B cell (primary cell): ENCODE measurements around the gene C19orf47. TPM values are rescaled to one million over a fixed set of nuclear protein-coding genes. Genes with fewer than 3 reads are reported as not detected.

Source experiments
- ATAC-seq: fragments of 200-7000 bp; cut with Tn5 transposase; one replicate; pipeline ENCODE4 v1.10.0; 2021; ENCODE audit warnings: low read depth, mild to moderate bottlenecking, moderate number of reproducible peaks, moderate library complexity
- CTCF ChIA-PET: fragments of 350-600 bp; sonication (Branson Sonifier 250); formaldehyde crosslinking; loops from one replicate; lab custom pipeline; 2021; ENCODE audit warnings: antibody characterized with exemption, inconsistent platforms; lab: Charles Lee
- POLR2A ChIA-PET: fragments of 350-600 bp; sonication (Branson Sonifier 250); formaldehyde crosslinking; loops from one replicate; lab custom pipeline; 2021; ENCODE audit warnings: antibody characterized with exemption; lab: Charles Lee
- DNase-seq: peaks from one replicate; pipeline ENCODE4 v3.0.0; 2013
- H2AFZ ChIP-seq: 2 replicates; pipeline ENCODE4 v1.6.1; 2012; ENCODE audit warnings: mild to moderate bottlenecking, low read depth, low read length; ENCODE audit not compliant: insufficient read depth, poor library complexity, severe bottlenecking
- H3K27ac ChIP-seq, 2 donors: 1 replicate in 1 of 2; 2 replicates in 1 of 2; pipeline ENCODE4 v1.5.1; 2012 to 2013; ENCODE audit warnings: low read length in 2 of 2, mild to moderate bottlenecking in 2 of 2, moderate library complexity in 1 of 2
- H3K27me3 ChIP-seq, 4 experiments: fragments of 200-600 bp in 1 of 4; sonication (generic) in 1 of 4; replicated peaks in 1 of 4; 1 replicate in 2 of 4; 2 replicates in 2 of 4; pipeline versions ENCODE4 v1.6.1 to v1.7.0; 2013 to 2016; ENCODE audit warnings: low read length in 3 of 4, mild to moderate bottlenecking in 2 of 4, mixed read lengths in 1 of 4, moderate library complexity in 1 of 4; ENCODE audit not compliant: insufficient read depth in 4 of 4, control insufficient read depth in 3 of 4; ENCODE audit errors: control extremely low read depth in 1 of 4
- H3K36me3 ChIP-seq, 2 experiments: replicated peaks in 1 of 2; 1 replicate in 1 of 2; 2 replicates in 1 of 2; pipeline versions ENCODE4 v1.6.1 to v1.7.1; 2013; ENCODE audit warnings: low read length in 1 of 2; ENCODE audit not compliant: insufficient read depth in 2 of 2, control insufficient read depth in 1 of 2; ENCODE audit errors: control extremely low read depth in 1 of 2, extremely low read depth in 1 of 2
- H3K4me1 ChIP-seq, 2 donors: fragments of 200-600 bp in 1 of 2; sonication (generic) in 1 of 2; 1 replicate in 1 of 2; 2 replicates in 1 of 2; pipeline versions ENCODE4 v1.5.1 to v1.6.1; 2013 to 2017; ENCODE audit warnings: low read length in 2 of 2; ENCODE audit not compliant: control insufficient read depth in 2 of 2, insufficient read depth in 2 of 2
- H3K4me2 ChIP-seq: replicated peaks from 2 replicates; pipeline ENCODE3; 2012; ENCODE audit warnings: mild to moderate bottlenecking, low read depth, low read length; ENCODE audit not compliant: poor library complexity, severe bottlenecking
- H3K4me3 ChIP-seq, 5 experiments: fragments of 200-600 bp in 1 of 5; sonication (generic) in 1 of 5; 1 replicate in 3 of 5; 2 replicates in 2 of 5; pipeline versions ENCODE4 v1.5.1 to v1.7.0; 2011 to 2016; ENCODE audit warnings: low read length in 4 of 5, mild to moderate bottlenecking in 4 of 5, low read depth in 2 of 5, control low read depth in 1 of 5, moderate library complexity in 1 of 5; ENCODE audit not compliant: insufficient read depth in 1 of 5; ENCODE audit errors: control extremely low read depth in 1 of 5, extremely low read depth in 1 of 5
- H3K79me2 ChIP-seq: fragments of 200-600 bp; sonication (generic); one replicate; pipeline ENCODE4 v1.6.0; 2016; ENCODE audit warnings: low read length; ENCODE audit not compliant: control insufficient read depth, insufficient read depth
- H3K9ac ChIP-seq: fragments of 200-600 bp; sonication (generic); 2 replicates; pipeline ENCODE4 v1.6.1; 2017; ENCODE audit warnings: mild to moderate bottlenecking, low read length, moderate library complexity
- H3K9me3 ChIP-seq, 3 donors: one replicate each; pipeline versions ENCODE4 v1.6.1 to v1.7.1; 2013; ENCODE audit warnings: low read length in 2 of 3; ENCODE audit not compliant: control insufficient read depth in 2 of 3, insufficient read depth in 1 of 3; ENCODE audit errors: control extremely low read depth in 1 of 3
- H4K20me1 ChIP-seq: 2 replicates; pipeline ENCODE4 v1.6.0; 2012; ENCODE audit warnings: mild to moderate bottlenecking, low read length; ENCODE audit not compliant: insufficient read depth, control insufficient read depth, poor library complexity, severe bottlenecking
- H3K27ac Mint-ChIP-seq: one replicate; pipeline ENCODE4 v1.8.0; 2021; ENCODE audit warnings: mixed read lengths
- H3K27me3 Mint-ChIP-seq: one replicate; pipeline ENCODE4 v1.8.0; 2021; ENCODE audit warnings: mixed read lengths
- H3K4me1 Mint-ChIP-seq: one replicate; pipeline ENCODE4 v1.8.0; 2021; ENCODE audit warnings: mixed read lengths
- H3K4me3 Mint-ChIP-seq: one replicate; pipeline ENCODE4 v1.8.0; 2021; ENCODE audit warnings: mixed read lengths
- H3K9me3 Mint-ChIP-seq: one replicate; pipeline ENCODE4 v1.8.0; 2022; ENCODE audit warnings: mixed read lengths; ENCODE audit not compliant: insufficient read depth
- CTCF ChIP-seq: fragments of 200-600 bp; IDR thresholded peaks from one replicate; pipeline ENCODE4 v1.8.0; 2022; ENCODE audit warnings: antibody characterized with exemption, mild to moderate bottlenecking
- EZH2 ChIP-seq: IDR thresholded peaks from 2 replicates; pipeline ENCODE4 v1.6.1; 2012; ENCODE audit warnings: borderline replicate concordance, low read depth, mild to moderate bottlenecking, moderate library complexity, low read length; ENCODE audit not compliant: insufficient read depth, poor library complexity, severe bottlenecking
- WGBS: methylation state at CpG from one replicate; pipeline ENCODE4 v1.1.5; 2013; ENCODE audit warnings: missing lambda C conversion rate; ENCODE audit not compliant: insufficient coverage; 5-methylcytosine and 5-hydroxymethylcytosine counted together
- intact Hi-C: fragments of 100-400 bp; cut with micrococcal nuclease; formaldehyde crosslinking; loops from one replicate; pipeline ENCODE4 v1.10.0; 2022
- polyA plus RNA-seq: library from polyadenylated mRNA; depleted of rRNA; stranded (reverse); fragments of >200 nt; gene quantifications from 2 replicates; pipeline ENCODE4 v1.2.3, GENCODE V29; 2012
- total RNA-seq, 2 donors: library from RNA; stranded (reverse); fragments of 120-200 nt in 1 of 2; gene quantifications; 1 replicate in 1 of 2; 2 replicates in 1 of 2; pipeline versions ENCODE4 v1.2.3 to v1.2.4, GENCODE V29; 2013 to 2022

The C19orf47 gene
- total and polyA plus RNA-seq, 2 donors (not counting 1 experiment from before 2014, with no cell fraction given) = 12.7 to 16.7 TPM

DNA sequence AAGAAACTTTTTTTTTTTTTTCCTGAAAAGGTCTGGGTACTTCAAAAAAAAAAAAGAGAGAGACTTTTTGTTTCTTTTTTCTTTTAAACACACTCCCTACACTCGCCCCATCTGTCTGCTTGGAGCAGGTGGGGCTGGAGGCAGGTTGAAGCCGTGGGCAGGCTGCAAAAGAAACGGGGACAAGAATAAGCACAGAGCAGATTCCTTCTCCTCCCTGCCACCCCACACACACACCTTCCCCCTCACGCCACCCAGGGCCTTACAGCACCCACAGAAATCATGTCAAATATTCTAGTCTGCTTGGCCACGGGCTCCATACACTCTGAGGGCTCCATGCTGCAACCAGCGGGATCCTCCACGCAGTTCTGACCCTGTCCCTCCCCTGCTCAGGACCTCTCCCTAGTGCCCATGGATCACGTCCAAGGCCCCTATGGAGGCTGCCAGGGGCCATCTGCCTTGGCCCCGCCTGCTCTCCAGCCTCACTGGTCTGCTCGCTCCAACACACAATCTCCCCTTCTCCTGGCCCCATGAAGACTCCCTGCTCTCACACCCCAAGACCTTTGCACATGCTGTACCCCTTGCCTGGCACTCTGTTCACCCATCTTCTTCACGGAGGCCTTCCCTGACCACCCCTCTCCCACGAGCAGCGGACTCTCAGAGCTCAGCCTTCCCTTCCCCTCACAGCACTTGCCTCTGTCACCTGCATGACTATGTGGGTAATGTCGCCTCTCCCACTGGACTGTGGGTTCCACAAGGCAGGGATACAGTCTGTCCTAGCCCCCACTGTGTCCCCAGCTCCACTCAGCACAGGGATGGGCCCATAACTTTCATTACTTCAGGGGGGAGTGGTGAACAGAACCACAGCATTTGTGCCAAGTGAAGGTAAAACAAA lies 74.5 kb downstream of the C19orf47 start:
- Mint-ChIP-seq H3K9me3 (no peaks in the 10 kb centered on the region), H3K4me1 (peaks cover 68% of the 10 kb centered on the region), H3K4me3 (peak overlapping the region; percentile 62), H3K27ac (peak overlapping the region; percentile 8), H3K27me3 (no peaks in the 10 kb centered on the region)
- ChIA-PET POLR2A (interaction anchor here (1.2 kb wide), 1 partner anchor 12 kb away, joined by 3 read pairs; the partner anchor contains the start of gene AKT2), CTCF (interaction anchor here (1.0 to 1.4 kb wide), 2 partner anchors 10 to 135 kb away, joined by 3 to 4 read pairs; no protein-coding TSS in a partner anchor)
- 90% methylated on average over 13 of the region's 14 CpGs for whole genome bisulfite sequencing
- no peaks in the 10 kb centered on the region for H3K27me3 ChIP-seq
- no peak for TF ChIP-seq EZH2
- H3K4me1 ChIP-seq = peaks cover 22 to 28% of the 10 kb centered on the region in 2 donors
- peaks cover 87% of the 10 kb centered on the region for H4K20me1 ChIP-seq
- H3K4me2 ChIP-seq = peak overlapping the region; percentile 73
- H3K4me3 ChIP-seq = no peak overlapping the region
- intact Hi-C loops = no loop called here
- H3K27ac ChIP-seq = peak overlapping the region in 1 of 2 donors; percentile 44
- H3K9me3 ChIP-seq = no peaks in the 10 kb centered on the region
- H2AFZ ChIP-seq = no peak overlapping the region
- peaks cover 0 to 4% of the 10 kb centered on the region in 2 experiments for H3K36me3 ChIP-seq
- DNase-seq (no peak), ATAC-seq (no peak)
- peaks cover 98% of the 10 kb centered on the region for H3K79me2 ChIP-seq
- no peak overlapping the region for H3K9ac ChIP-seq

DNA sequence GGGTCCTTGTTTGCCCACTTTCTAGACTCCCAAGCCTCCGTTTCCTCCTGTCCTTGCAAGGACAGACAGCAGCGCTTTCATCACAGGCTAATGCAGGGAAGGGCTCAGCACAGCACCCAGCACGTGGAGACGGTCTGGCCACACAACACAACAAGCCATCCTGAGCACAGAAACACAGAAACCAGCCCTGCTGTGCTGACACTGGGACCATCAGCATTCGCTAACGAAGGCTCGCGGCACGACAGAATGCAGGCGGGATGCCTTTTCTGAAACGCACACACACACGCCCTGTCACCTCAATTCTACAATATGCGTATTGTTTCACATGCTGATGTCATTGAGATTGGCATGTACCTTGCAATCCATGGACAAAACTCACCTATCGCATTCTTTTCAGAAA lies 75.9 kb downstream of the C19orf47 start:
- ATAC-seq (no peak), DNase-seq (peak; percentile 6)
- Histone ChIP-seq H3K4me3 (no peak overlapping the region), H2AFZ (no peak overlapping the region), H3K79me2 (peaks cover 98% of the 10 kb centered on the region), H3K4me1 (peaks cover 19 to 26% of the 10 kb centered on the region in 2 donors), H3K4me2 (no peak overlapping the region), H3K36me3 (peaks cover 0 to 15% of the 10 kb centered on the region in 2 experiments), H3K9me3 (peaks cover 0 to 4% (median 0%) of the 10 kb centered on the region in 3 donors), H4K20me1 (peaks cover 88% of the 10 kb centered on the region), H3K9ac (no peak overlapping the region), H3K27ac (no peak overlapping the region), H3K27me3 (no peaks in the 10 kb centered on the region)
- no peak for TF ChIP-seq CTCF
- TF ChIP-seq EZH2 = no peak
- WGBS = 97% methylated on average over 12 of the region's 14 CpGs
- ChIA-PET CTCF (no interaction called here), POLR2A (no interaction called here)
- intact Hi-C loops = no loop called here
- no peak overlapping the region for H3K27ac Mint-ChIP-seq
- H3K4me3 Mint-ChIP-seq = peak overlapping the region; percentile 13
- H3K4me1 Mint-ChIP-seq = peaks cover 63% of the 10 kb centered on the region
- H3K9me3 Mint-ChIP-seq = no peaks in the 10 kb centered on the region
- no peaks in the 10 kb centered on the region for H3K27me3 Mint-ChIP-seq
